PC-9 (cell line): ENCODE data around the gene CYYR1.

ENCODE experiments used
- CTCF ChIP-seq: fragments of 200-600 bp; sonication (generic); conservative IDR thresholded peaks from 2 replicates; pipeline ENCODE4 v1.6.1; 2017; ENCODE audit warnings: mixed run types, antibody characterized with exemption, mild to moderate bottlenecking, moderate library complexity
- EZH2 ChIP-seq: fragments of 200-600 bp; sonication (generic); IDR thresholded peaks from 2 replicates; pipeline ENCODE4 v1.8.0; 2017; ENCODE audit warnings: antibody characterized with exemption, low read depth

- no peak for TF ChIP-seq CTCF
- no peak for TF ChIP-seq EZH2
Measured at GRCh38 chr21:26557106-26557505, 16.0 kb downstream of the CYYR1 start.
